T-helper 2 cell (primary cell): ENCODE data around the gene TMEM132A.
"Not testable (repeated sequence)": the region's sequence is repeated elsewhere in the genome, so short reads cannot be mapped to it uniquely, and the experiment has no call there.

Experiments
- DNase-seq, 5 experiments: peaks; one replicate each; pipeline versions ENCODE4 v3.0.0 to v3.0.0-alpha.2; 2012 to 2022

TMEM132A gene

DNA sequence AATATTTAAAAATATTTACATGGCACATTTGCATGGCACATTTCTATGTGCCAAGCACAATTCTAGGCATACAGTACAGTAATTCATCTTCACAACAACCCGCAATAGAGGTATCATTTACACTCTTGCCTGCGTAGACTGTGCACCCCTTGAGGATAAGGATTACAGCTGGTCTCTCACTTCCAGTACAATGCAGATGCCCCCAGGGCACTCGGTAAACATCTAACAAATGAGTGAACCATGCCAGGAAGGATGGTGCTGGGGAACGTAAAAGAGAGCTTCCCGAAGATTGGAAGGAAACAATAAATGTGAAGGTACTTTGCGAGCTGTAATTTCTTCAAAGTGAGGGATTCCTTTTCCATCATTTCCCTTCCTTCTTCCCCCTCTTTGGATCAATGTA lies 19.2 kb upstream of the TMEM132A start:
- DNase-seq = no peak

- DNase-seq = peak in 1 of 5 experiments; percentile 46
Measured at GRCh38 chr11:60905551-60906113, 18.6 kb upstream of the TMEM132A start.

DNA sequence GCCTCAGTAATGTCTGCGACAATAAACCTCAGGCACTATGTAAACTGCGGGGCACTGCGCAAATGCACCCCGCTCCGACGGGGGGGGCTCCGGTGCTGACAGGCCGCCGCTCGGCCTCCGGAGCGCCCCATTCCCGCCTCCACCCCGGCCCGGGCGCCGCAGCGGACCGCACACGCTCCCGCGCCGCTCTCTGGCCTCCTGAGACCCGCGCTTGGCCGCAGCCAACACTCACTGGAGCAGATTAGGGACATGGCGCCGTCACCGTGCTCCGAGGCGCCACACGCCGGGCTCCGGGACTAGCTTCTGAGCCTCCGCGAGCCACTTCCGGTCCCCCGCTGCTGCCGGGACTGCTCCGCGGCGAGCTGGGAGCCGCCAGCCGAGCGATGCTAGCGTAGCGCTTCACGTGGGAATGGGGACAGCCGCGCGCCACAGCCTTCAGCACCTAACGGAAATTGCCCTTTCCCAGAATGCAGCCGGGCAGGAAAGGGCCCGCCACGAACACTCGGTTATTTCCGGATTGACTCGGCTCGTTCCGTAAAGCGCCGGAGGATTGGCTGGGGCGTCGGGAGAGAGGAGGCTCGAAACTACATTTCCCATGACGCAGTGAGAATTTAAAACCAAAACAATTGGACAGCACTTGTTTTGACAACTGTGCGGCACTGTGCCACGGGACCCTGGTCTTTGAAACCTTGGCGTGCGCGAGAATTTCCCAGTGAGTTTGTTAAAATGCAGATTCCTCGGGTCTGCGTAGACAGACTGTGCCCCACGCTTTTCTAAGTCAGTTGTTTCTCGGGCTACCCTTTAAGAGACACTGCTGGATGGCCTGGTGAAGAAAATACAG lies 17.9 kb upstream of the TMEM132A start, which contains the start of gene PRPF19:
Gene PRPF19, minus strand, starts transcription at position 454 of the 841 bp plus-strand sequence. Its CDS starts 203 bp downstream, at position 251.
- DNase-seq = peak; percentile 90 to 99 (median 98)

DNA sequence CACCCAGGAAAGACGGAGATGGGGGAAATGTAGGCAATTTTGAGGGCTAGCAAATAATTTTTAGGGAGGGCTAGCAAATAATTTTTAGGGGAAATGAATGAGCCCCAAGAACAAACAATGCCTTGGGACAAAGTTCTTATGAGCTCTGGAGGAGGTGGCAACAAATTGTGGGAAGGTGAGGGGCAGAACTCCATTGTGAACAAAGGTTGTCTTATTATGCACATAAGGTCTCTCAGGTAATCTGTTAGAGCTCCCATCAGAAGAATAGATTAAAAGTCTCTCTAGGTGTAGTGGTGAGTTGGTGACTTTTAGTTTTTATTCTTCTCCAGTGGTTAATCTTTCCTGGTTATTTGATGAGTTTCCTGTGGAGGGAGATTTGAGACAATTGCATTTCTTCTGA lies 15.5 kb upstream of the TMEM132A start:
- no peak for DNase-seq

DNA sequence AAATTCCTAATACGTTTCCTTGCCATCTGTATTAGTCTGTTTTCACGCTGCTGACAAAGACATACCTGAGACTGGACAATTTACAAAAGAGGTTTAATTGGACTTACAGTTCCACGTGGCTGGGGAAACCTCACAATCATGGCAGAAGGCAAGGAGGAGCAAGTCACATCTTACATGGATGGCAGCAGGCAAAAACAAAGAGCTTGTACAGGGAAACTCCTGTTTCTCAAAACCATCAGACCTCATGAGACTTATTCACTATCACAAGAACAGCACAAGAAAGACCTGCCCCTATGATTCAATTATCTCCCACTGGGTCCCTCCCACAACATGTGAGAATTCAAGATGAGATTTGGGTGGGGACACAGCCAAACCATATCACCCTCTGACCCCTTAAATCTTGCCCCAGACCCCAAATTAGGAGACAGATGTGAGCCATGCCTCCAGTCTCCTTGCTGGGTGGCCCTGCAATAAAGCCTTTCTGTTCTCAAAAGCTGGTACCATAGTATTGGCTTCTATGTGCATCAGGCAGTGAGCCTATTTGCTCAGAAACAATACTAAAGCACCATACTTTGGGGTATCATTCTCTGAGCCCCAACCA lies 14.5 kb upstream of the TMEM132A start:
- not testable (repeated sequence) for DNase-seq

DNA sequence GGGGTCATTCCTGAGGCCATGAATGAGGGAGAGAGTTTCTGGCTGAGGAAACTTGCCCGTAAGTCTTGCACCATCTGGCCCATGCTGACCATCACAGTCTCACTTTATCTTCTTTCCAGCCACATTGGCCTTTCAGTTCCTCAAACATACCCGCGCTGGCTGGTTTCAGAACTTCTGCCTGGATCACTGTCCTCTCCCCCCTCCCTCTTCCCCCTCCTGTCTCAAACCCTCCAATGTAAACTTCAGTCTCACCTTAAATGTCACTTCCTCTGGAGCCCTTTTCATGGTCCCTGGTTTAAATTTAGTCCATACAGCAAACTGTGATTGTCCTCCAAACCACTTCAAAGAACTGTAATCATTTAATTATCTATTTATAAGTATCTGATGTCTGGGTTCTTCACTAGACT lies 14.0 kb upstream of the TMEM132A start:
- no peak for DNase-seq

GRCh38 chr11:60910711-60911380 lies 13.4 kb upstream of the TMEM132A start:
- DNase-seq = no peak

- DNase-seq = peak in 2 of 5 experiments; percentile 40 to 68
Measured at GRCh38 chr11:60912223-60912850, 11.9 kb upstream of the TMEM132A start.

DNA sequence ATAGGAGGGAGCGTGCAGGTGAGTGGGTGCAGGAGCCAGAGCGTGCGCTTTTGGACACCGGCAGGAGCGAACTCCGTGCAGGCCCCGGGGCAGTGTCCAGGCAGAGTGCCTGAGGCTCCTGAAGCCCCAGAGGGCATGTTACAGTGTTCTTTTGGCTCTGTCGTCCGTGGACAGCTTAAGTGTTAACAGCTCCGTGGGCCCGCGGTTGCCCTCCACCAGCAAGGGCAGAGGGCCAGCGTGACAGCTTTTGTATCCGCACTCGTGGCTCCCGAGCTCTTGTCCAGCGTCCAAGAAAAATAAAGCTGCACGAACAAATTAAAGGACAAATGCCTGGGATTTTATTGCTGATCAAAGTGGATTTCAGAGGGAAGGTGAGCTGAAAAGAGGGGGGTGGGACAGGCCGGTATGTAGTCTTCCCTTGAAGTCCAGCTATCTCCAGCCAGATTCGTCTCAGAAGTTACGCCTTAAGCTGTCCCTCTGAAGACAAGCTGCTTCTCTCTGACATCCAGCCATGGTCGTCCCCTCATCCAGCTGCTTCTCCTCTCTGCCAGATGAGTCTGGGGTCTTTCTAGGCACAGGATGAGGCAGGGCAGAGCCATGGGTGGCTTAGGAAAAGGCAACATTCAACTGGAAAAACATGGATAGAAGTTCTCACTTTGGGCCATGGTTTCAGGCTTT lies 11.3 kb upstream of the TMEM132A start:
- DNase-seq = no peak

- peak; percentile 69 to 91 (median 87) for DNase-seq
Measured at GRCh38 chr11:60913793-60914632, 10.2 kb upstream of the TMEM132A start, which contains the start of gene TMEM109. Gene TMEM109 (plus strand): TSS chr11:60914158. CDS start chr11:60919694, 5,536 bp downstream.

DNA sequence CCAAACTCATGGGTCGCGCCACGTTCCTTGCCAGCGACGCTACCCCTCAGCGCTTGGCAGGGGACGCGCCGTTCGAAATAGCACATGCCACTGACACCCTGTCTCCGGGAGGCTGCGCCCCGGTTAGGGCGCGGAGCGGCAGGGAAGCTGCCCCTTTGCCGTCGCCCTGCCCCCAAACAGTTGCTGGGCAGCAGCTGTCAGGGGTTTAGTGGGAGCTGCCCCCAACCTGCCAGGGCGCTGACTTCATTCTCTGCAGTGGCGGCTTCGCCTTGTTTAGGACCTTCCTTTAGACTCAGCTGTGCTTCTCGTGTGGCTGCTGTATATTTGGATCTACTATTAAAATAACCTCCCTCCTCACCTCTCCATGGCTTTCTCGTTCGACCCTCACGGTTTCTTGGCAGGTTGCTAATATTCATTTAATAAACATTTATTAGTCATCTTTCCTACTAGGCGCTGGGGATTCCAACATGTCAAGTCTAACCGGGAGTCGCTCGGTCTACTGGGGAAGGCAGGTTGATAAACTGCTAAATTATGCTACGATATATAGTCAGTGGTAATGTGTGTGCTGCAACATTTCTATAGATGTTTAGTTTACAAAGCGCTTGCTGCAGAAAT lies 9.5 kb upstream of the TMEM132A start:
- DNase-seq = peak in 2 of 5 experiments; percentile 39 to 49

DNA sequence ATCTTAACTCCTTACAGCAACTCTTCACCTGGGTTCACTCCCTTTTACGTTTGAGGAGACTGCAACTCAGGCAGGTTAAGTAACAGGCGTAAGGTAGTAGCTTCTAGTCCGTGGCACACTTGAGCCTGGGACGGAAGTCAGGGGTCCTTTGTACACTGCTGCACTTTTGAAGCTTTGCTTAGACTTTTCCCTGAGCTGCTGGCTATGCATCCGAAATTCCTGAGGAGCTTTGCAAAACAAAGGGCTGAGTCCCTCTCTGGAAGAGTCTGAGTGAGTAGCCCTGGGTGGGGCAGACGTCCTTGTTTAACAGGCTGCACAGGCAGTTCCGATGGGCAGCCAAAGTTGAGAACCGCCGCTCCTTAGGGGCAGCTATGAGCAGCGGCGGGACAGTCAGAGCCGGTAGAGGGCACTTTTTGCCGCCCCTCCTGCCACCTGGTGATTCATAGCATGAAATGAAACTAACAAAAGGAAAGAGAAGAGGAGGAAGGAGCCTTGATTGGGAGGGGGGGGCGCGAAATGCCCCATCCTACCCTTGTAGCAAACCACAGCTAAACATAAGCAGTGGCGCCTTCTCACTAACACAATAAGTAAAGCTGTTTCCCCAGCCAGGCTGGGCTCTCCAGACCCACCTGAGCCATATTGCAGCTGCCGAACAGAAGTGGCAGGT lies 8.9 kb upstream of the TMEM132A start:
- peak; percentile 38 to 93 (median 52) for DNase-seq

- DNase-seq = no peak
Measured at GRCh38 chr11:60916669-60917206, 7.5 kb upstream of the TMEM132A start.

DNA sequence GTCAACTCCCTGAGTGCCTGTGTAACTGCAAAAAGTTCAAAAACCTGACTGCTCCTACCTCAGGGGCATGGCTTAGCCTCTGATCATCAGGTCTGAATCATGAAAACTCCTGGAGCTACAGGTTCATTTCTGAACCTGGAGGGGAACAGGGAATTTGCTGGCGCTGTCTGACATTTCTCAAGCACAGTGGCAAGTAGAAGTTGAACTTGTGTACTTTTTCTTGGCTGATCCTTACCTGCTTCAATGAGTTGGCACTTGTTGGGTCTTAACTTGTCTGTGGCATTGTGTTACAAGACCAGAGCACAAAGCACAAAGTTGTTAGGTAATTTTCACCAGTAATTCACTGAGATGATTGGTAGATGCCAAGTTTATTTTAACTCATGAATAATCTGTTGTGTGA lies 7.0 kb upstream of the TMEM132A start:
- no peak for DNase-seq

GRCh38 chr11:60918251-60918938 lies 5.9 kb upstream of the TMEM132A start:
- DNase-seq = no peak

- no peak for DNase-seq
Measured at GRCh38 chr11:60918939-60919265, 5.4 kb upstream of the TMEM132A start.

DNA sequence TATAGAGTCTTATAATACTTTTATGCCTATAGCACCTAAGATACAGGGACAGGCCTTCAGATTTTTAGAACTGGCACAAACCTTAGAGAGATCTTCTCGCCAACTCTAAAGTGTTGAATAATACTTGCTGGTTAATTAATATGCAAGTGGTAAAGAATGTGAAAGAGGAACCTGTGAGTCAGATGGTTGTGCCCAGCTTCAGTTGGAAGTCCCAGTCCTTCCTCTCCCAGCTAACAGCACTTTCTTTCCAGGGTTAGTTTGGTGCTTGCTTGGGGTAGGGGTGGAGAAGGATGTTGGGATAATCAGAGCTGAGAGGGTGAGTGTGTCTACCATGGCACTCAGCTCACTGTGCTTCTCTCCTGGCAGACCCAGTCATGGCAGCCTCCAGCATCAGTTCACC lies 4.9 kb upstream of the TMEM132A start:
- DNase-seq = no peak

- DNase-seq = no peak
Measured at GRCh38 chr11:60919956-60920355, 4.3 kb upstream of the TMEM132A start.

- no peak for DNase-seq
Measured at GRCh38 chr11:60921259-60921658, 3.0 kb upstream of the TMEM132A start.
